Testis (tissue), 3 donors: ENCODE results near the gene DGKD. TPM values are rescaled to one million over a fixed set of nuclear protein-coding genes. Genes with fewer than 3 reads are reported as not detected.

Source experiments
- DNase-seq: peaks from one replicate; pipeline ENCODE4 v3.0.0-alpha.2; 2019
- H3K27ac ChIP-seq, 2 donors: fragments of 200-600 bp; sonication (generic); one replicate each; pipeline ENCODE4 v1.5.1; 2019
- H3K27me3 ChIP-seq: fragments of 200-600 bp; sonication (generic); one replicate; pipeline ENCODE4 v1.5.1; 2019
- H3K36me3 ChIP-seq: fragments of 200-600 bp; sonication (generic); one replicate; pipeline ENCODE4 v1.5.1; 2017; ENCODE audit warnings: low read depth; ENCODE audit errors: missing control alignments
- H3K4me1 ChIP-seq: fragments of 200-600 bp; sonication (generic); one replicate; pipeline ENCODE4 v1.5.1; 2019
- H3K4me3 ChIP-seq, 2 donors: fragments of 200-600 bp; sonication (generic); one replicate each; pipeline ENCODE4 v1.5.1; 2017 to 2019
- H3K9me3 ChIP-seq: fragments of 200-600 bp; sonication (generic); one replicate; pipeline ENCODE4 v1.5.1; 2017
- POLR2A ChIP-seq: fragments of 450-650 bp; IDR thresholded peaks from one replicate; pipeline ENCODE4 v1.6.1; 2017; ENCODE audit warnings: antibody characterized with exemption, mild to moderate bottlenecking, moderate library complexity
- WGBS, 2 donors: methylation state at CpG; one replicate each; pipeline ENCODE4 v1.1.5; 2018; 5-methylcytosine and 5-hydroxymethylcytosine counted together
- intact Hi-C: fragments of 100-400 bp; cut with DNase I; formaldehyde crosslinking; loops from one replicate; pipeline ENCODE4 v1.15.1; 2023; ENCODE audit warnings: low total_unique reads
- polyA plus RNA-seq: library from polyadenylated mRNA; stranded (reverse); fragments of 350-450 nt; fragmentation: Illumina TruSeq; extraction: RNeasy Lipid Tissue Mini Kit (QIAGEN cat#74804); gene quantifications from one replicate; pipeline ENCODE4 v1.2.3, GENCODE V29; 2014; ENCODE audit warnings: low read depth, low replicate concordance; ENCODE audit not compliant: insufficient read depth
- total RNA-seq, 2 donors: library from RNA; depleted of rRNA; stranded (reverse); fragments of >200 nt; gene quantifications; one replicate each; pipeline ENCODE4 v1.2.3, GENCODE V29; 2016
- TF ChIP-seq, protein P1 (sequence below), 3 experiments: fragments of 450-650 bp in 2 of 3; fragments of 200-600 bp in 1 of 3; sonication (generic) in 1 of 3; IDR thresholded peaks; one replicate each; pipeline ENCODE4 v1.5.1; 2016 to 2019; ENCODE audit warnings: antibody characterized with exemption in 3 of 3, mild to moderate bottlenecking in 2 of 3, moderate library complexity in 1 of 3

DGKD gene
- total and polyA plus RNA-seq, 3 donors from 2014 or later = 65.1 to 80.1 (median 66.7) TPM

DNA sequence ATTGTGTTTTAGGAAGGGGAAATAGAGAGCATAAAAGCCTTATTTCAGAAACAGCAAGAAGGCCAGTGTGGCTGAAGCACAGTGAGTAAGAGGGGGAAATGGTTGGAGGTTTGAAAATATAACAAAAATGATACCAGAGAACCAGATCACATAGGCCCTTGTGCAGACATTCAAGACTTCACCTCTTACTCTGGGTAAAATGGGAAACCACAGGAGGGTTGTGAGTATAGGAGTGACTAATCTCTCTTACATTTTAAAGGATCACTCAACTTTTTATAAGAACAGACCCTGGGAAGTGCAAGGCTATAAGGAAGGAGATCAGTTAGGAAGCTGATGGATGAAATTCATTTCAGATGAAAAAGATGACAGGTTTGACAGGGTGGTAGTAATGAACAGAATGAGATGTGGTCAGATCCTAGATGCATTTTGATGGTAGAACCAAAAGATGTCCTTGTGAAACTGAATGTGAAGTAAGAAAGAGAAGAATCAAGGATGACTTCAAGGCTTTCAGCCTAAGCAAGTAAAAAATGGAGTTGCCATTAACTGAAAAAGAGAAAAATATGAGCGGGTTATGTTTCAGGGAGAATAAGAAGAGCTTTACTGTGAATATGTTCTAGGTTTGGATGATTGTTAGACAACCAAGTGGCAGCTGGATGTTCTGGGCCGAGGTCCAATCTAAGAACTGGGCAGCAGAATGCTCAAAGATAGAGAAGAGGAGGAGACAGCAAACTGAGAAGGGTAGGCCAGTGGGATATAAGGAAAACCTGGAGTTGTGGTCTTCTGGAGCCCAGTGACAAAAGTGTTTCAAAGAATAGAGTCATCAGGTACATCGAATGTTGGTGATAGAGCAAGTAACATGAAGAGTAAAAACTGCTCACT is 147.1 kb downstream of the DGKD start:
- 89 to 93% methylated on average over 3 of the region's 3 CpGs for WGBS, 2 donors
- no peak overlapping the region for H3K27ac ChIP-seq
- no peaks in the 10 kb centered on the region for H3K36me3 ChIP-seq
- no peaks in the 10 kb centered on the region for H3K9me3 ChIP-seq
- no peak for TF ChIP-seq POLR2A
- H3K27me3 ChIP-seq = no peaks in the 10 kb centered on the region
- DNase-seq = no peak
- no peaks in the 10 kb centered on the region for H3K4me1 ChIP-seq
- intact Hi-C loops = no loop called here
- H3K4me3 ChIP-seq = no peak overlapping the region

DNA sequence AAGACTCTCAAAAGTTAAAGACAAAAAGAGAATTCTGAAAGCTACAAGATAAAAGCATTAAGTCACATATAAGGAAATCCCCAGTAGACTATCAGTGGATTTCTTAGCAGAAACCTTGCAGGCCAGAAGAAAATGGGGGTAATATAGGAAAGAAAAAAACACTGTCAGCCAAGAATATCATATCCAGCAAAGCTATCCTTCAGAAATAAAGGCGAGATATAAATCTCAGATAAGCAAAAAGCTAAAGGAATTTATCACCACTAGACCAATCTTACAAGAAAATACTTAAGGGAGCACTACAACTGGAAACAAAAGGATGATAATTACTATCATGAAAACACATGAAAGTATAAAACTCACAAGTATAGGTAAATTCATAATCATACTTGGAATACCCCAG is 149.2 kb downstream of the DGKD start:
- no peak for DNase-seq
- intact Hi-C loops = no loop called here
- WGBS, 2 donors = 95 to 100% methylated on average over 1 of the region's 1 CpG
- no peaks in the 10 kb centered on the region for H3K27me3 ChIP-seq
- no peaks in the 10 kb centered on the region for H3K36me3 ChIP-seq
- TF ChIP-seq, protein P1, sequence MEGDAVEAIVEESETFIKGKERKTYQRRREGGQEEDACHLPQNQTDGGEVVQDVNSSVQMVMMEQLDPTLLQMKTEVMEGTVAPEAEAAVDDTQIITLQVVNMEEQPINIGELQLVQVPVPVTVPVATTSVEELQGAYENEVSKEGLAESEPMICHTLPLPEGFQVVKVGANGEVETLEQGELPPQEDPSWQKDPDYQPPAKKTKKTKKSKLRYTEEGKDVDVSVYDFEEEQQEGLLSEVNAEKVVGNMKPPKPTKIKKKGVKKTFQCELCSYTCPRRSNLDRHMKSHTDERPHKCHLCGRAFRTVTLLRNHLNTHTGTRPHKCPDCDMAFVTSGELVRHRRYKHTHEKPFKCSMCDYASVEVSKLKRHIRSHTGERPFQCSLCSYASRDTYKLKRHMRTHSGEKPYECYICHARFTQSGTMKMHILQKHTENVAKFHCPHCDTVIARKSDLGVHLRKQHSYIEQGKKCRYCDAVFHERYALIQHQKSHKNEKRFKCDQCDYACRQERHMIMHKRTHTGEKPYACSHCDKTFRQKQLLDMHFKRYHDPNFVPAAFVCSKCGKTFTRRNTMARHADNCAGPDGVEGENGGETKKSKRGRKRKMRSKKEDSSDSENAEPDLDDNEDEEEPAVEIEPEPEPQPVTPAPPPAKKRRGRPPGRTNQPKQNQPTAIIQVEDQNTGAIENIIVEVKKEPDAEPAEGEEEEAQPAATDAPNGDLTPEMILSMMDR (IDR thresholded peaks at IDR 0.05) = no peak
- no peak for TF ChIP-seq POLR2A
- H3K27ac ChIP-seq = no peak overlapping the region
- no peak overlapping the region for H3K4me3 ChIP-seq
- no peaks in the 10 kb centered on the region for H3K9me3 ChIP-seq
- no peaks in the 10 kb centered on the region for H3K4me1 ChIP-seq

DNA sequence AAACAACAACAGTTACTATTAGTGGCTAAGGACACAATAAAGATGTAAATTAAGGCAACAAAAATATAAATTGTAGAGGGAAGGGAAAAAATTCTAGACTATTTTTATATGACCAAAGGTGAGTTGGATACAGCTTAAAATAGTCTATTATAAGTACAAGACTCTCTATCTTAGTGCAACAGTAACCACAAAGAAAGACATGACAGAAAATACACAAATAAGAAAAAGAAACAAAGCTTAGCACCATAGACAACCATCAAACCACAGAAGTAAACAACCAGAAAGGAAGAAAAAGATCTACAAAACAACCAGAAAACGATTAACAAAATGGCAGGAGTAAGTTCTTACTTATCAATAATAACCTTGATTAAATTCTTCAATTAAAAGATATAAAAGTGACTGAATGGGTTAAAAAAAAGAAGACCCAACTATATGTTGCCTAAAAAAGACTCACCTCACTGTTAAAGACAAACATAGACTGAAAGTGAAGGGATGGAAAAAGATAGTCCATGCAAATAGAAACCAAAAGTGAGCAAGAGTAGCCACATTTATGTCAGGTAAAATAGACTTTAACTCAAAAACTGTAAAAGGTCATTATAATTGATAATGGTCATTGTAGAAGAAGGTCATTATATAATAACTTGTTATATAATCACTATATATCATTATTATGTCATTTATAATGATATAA is 149.8 kb downstream of the DGKD start:
- 91 to 93% methylated on average over 1 of the region's 1 CpG for WGBS, 2 donors
- H3K4me3 ChIP-seq = no peak overlapping the region
- no peaks in the 10 kb centered on the region for H3K4me1 ChIP-seq
- no peaks in the 10 kb centered on the region for H3K27me3 ChIP-seq
- no peaks in the 10 kb centered on the region for H3K9me3 ChIP-seq
- DNase-seq = no peak
- intact Hi-C loops = no loop called here
- H3K36me3 ChIP-seq = no peaks in the 10 kb centered on the region
- no peak overlapping the region for H3K27ac ChIP-seq
- TF ChIP-seq, protein P1 (IDR thresholded peaks at IDR 0.05) = no peak
- TF ChIP-seq POLR2A = no peak

- no peaks in the 10 kb centered on the region for H3K4me1 ChIP-seq
- WGBS, 2 donors = 89% methylated on average over 7 of the region's 7 CpGs
- intact Hi-C loops = no loop called here
- H3K27me3 ChIP-seq = no peaks in the 10 kb centered on the region
- TF ChIP-seq POLR2A = no peak
- TF ChIP-seq, protein P1 (IDR thresholded peaks at IDR 0.05) = no peak
- H3K4me3 ChIP-seq = no peak overlapping the region
- no peak overlapping the region for H3K27ac ChIP-seq
- H3K36me3 ChIP-seq = no peaks in the 10 kb centered on the region
- no peak for DNase-seq
- H3K9me3 ChIP-seq = no peaks in the 10 kb centered on the region
Observed at GRCh38 chr2:233513953-233514655, 159.8 kb downstream of the DGKD start.
